GM21529 (cell line): ENCODE data around the gene POLN.

Experiments
- ATAC-seq: cut with Tn5 transposase; IDR thresholded peaks from one replicate; pipeline ENCODE4 v1.9.1; 2021; ENCODE audit not compliant: unreplicated experiment

Gene POLN

GRCh38 chr4:2126309-2127043, 115.4 kb downstream of the POLN start:
- no peak for ATAC-seq

GRCh38 chr4:2125831-2126230, 116.1 kb downstream of the POLN start:
- no peak for ATAC-seq

GRCh38 chr4:2125023-2125422, 116.9 kb downstream of the POLN start:
- no peak for ATAC-seq

GRCh38 chr4:2116687-2117400, 125.1 kb downstream of the POLN start:
- no peak for ATAC-seq

GRCh38 chr4:2105559-2105958, 136.4 kb downstream of the POLN start:
- no peak for ATAC-seq

GRCh38 chr4:2104556-2105345, 137.2 kb downstream of the POLN start:
- ATAC-seq, result no peak

GRCh38 chr4:2103843-2104547, 137.9 kb downstream of the POLN start:
- ATAC-seq, result no peak

GRCh38 chr4:2103127-2103842, 138.6 kb downstream of the POLN start:
- ATAC-seq, result no peak

- ATAC-seq, result no peak
These were observed 139.7 kb downstream of the POLN start for GRCh38 chr4:2102045-2102883.

- ATAC-seq, result no peak
These were observed 140.4 kb downstream of the POLN start for GRCh38 chr4:2101346-2102044.

- no peak for ATAC-seq
These were observed 145.8 kb downstream of the POLN start for GRCh38 chr4:2096073-2096609.

GRCh38 chr4:2095236-2096072, 146.5 kb downstream of the POLN start:
- no peak for ATAC-seq

- no peak for ATAC-seq
These were observed 147.4 kb downstream of the POLN start for GRCh38 chr4:2094545-2094944.

GRCh38 chr4:2093265-2093664, 148.7 kb downstream of the POLN start:
- ATAC-seq, result no peak

- ATAC-seq, result no peak
These were observed 149.3 kb downstream of the POLN start for GRCh38 chr4:2092669-2093053.

- ATAC-seq, result no peak
These were observed 149.8 kb downstream of the POLN start for GRCh38 chr4:2091990-2092668.

GRCh38 chr4:2090642-2091041, 151.3 kb downstream of the POLN start:
- no peak for ATAC-seq
